DND-41 (cell line): ENCODE results near the gene CENPE.

Experiments
- ATAC-seq: fragments of 200-7000 bp; cut with Tn5 transposase; 3 replicates; pipeline ENCODE4 v1.9.1; 2021; ENCODE audit warnings: low read depth; ENCODE audit not compliant: insufficient read depth
- DNase-seq: peaks from one replicate; pipeline ENCODE4 v3.0.0-alpha.2; 2020
- H2AFZ ChIP-seq: 2 replicates; pipeline ENCODE4 v1.6.0; 2012; ENCODE audit warnings: low read depth, low read length
- H3K27ac ChIP-seq: 2 replicates; pipeline ENCODE4 v1.5.1; 2012; ENCODE audit warnings: low read length, inconsistent platforms
- H3K27me3 ChIP-seq: fragments of 200-600 bp; sonication (generic); 2 replicates; pipeline ENCODE4 v1.6.0; 2012; ENCODE audit warnings: low read length, mild to moderate bottlenecking, inconsistent platforms; ENCODE audit not compliant: insufficient read depth, poor library complexity
- H3K36me3 ChIP-seq: 2 replicates; pipeline ENCODE4 v1.5.1; 2012; ENCODE audit warnings: low read length, inconsistent platforms; ENCODE audit not compliant: insufficient read depth
- H3K4me1 ChIP-seq: 2 replicates; pipeline ENCODE4 v1.5.1; 2012; ENCODE audit warnings: mild to moderate bottlenecking, low read length; ENCODE audit not compliant: insufficient read depth
- H3K4me2 ChIP-seq: 2 replicates; pipeline ENCODE4 v1.6.0; 2012; ENCODE audit warnings: mild to moderate bottlenecking, moderate library complexity, low read length, inconsistent platforms; ENCODE audit not compliant: insufficient read depth
- H3K4me3 ChIP-seq, 2 experiments: fragments of 200-600 bp in 1 of 2; shearing (Covaris generic) in 1 of 2; 2 replicates each; pipeline ENCODE4 v1.5.1; 2012 to 2016; ENCODE audit warnings: inconsistent platforms in 2 of 2, low read length in 2 of 2, mild to moderate bottlenecking in 2 of 2, low read depth in 1 of 2, moderate library complexity in 1 of 2
- H3K79me2 ChIP-seq: 2 replicates; pipeline ENCODE4 v1.6.0; 2012; ENCODE audit warnings: low read length, inconsistent platforms; ENCODE audit not compliant: insufficient read depth
- H3K9ac ChIP-seq: 2 replicates; pipeline ENCODE4 v1.6.0; 2012; ENCODE audit warnings: low read depth, mild to moderate bottlenecking, inconsistent platforms, low read length, moderate library complexity
- H3K9me3 ChIP-seq: 2 replicates; pipeline ENCODE4 v1.5.1; 2012; ENCODE audit warnings: low read length, moderate library complexity, mild to moderate bottlenecking, inconsistent platforms; ENCODE audit not compliant: insufficient read depth, severe bottlenecking
- H4K20me1 ChIP-seq: 2 replicates; pipeline ENCODE4 v1.6.0; 2012; ENCODE audit warnings: low read length; ENCODE audit not compliant: insufficient read depth
- CTCF ChIP-seq: IDR thresholded peaks from 2 replicates; pipeline ENCODE4 v1.5.1; 2012; ENCODE audit warnings: borderline replicate concordance, low read length, moderate library complexity, mild to moderate bottlenecking; ENCODE audit not compliant: poor library complexity, severe bottlenecking; ENCODE audit errors: extremely low read depth
- EZH2 ChIP-seq: IDR thresholded peaks from 3 replicates; pipeline ENCODE4 v1.6.1; 2012; ENCODE audit warnings: borderline replicate concordance, low read depth, mild to moderate bottlenecking, moderate library complexity, low read length, inconsistent platforms; ENCODE audit not compliant: severe bottlenecking

Gene CENPE

GRCh38 chr4:103099691-103100392 lies 98.3 kb downstream of the CENPE start, which contains the start of gene BDH2:
Gene BDH2, minus strand, starts transcription at chr4:103099834. Its CDS starts 3,580 bp downstream, at chr4:103096254.
- TF ChIP-seq CTCF = peak; percentile 91
- TF ChIP-seq EZH2 = no peak
- peak within 1 kb of the TSS; percentile 39 to 63; a peak in 3 of 4 replicates for H3K4me3 ChIP-seq
- H4K20me1 ChIP-seq = no peaks in the 10 kb centered on the region
- no peaks in the 10 kb centered on the region for H3K9me3 ChIP-seq
- H2AFZ ChIP-seq = peak within 1 kb of the TSS; percentile 79
- peak; percentile 96 for ATAC-seq
- H3K9ac ChIP-seq = peak within 1 kb of the TSS; percentile 64
- H3K4me1 ChIP-seq = peaks cover 24% of the 10 kb centered on the region
- peak; percentile 58 for DNase-seq
- H3K4me2 ChIP-seq = peak within 1 kb of the TSS; percentile 88
- peaks cover 22% of the 10 kb centered on the region for H3K79me2 ChIP-seq
- peak within 1 kb of the TSS; percentile 76 for H3K27ac ChIP-seq
- H3K27me3 ChIP-seq = no peaks in the 10 kb centered on the region
- H3K36me3 ChIP-seq = no peaks in the 10 kb centered on the region

- H2AFZ ChIP-seq = peak overlapping the region; percentile 79
- peaks cover 3% of the 10 kb centered on the region; the same call in 1 of the 2 replicates for H3K36me3 ChIP-seq
- H3K79me2 ChIP-seq = peaks cover 22% of the 10 kb centered on the region
- peaks cover 24% of the 10 kb centered on the region for H3K4me1 ChIP-seq
- H3K4me2 ChIP-seq = peak overlapping the region; percentile 88
- peak overlapping the region; percentile 76 for H3K27ac ChIP-seq
- ATAC-seq (no peak; the same call in 2 of the 3 replicates), DNase-seq (no peak)
- H4K20me1 ChIP-seq = no peaks in the 10 kb centered on the region
- H3K4me3 ChIP-seq = peak overlapping the region; percentile 39 to 63; a peak in 3 of 4 replicates
- H3K9me3 ChIP-seq = no peaks in the 10 kb centered on the region
- H3K27me3 ChIP-seq = no peaks in the 10 kb centered on the region
- peak overlapping the region; percentile 64 for H3K9ac ChIP-seq
- TF ChIP-seq EZH2 (no peak), CTCF (no peak)
These were observed 99.2 kb downstream of the CENPE start for GRCh38 chr4:103098756-103099440.

GRCh38 chr4:103098341-103098740 lies 99.8 kb downstream of the CENPE start:
- TF ChIP-seq CTCF (no peak), EZH2 (no peak)
- H4K20me1 ChIP-seq = no peaks in the 10 kb centered on the region
- ATAC-seq = no peak
- peaks cover 24% of the 10 kb centered on the region for H3K4me1 ChIP-seq
- H3K79me2 ChIP-seq = peaks cover 22% of the 10 kb centered on the region
- H3K9me3 ChIP-seq = no peaks in the 10 kb centered on the region
- H3K27ac ChIP-seq = peak overlapping the region; percentile 76
- no peak for DNase-seq
- peaks cover 5% of the 10 kb centered on the region; the same call in 1 of the 2 replicates for H3K36me3 ChIP-seq
- H3K4me3 ChIP-seq = peak overlapping the region in 1 of 2 experiments; percentile 63; a peak in 2 of 4 replicates
- no peaks in the 10 kb centered on the region for H3K27me3 ChIP-seq
- H3K9ac ChIP-seq = peak overlapping the region; percentile 64; the same call in 1 of the 2 replicates
- peak overlapping the region; percentile 88 for H3K4me2 ChIP-seq
- no peak overlapping the region for H2AFZ ChIP-seq
